ENCODE results near the gene SCAMP4. TPM values are rescaled to one million over a fixed set of nuclear protein-coding genes. Genes with fewer than 3 reads are reported as not detected.
"Not testable (repeated sequence)": the region's sequence is repeated elsewhere in the genome, so short reads cannot be mapped to it uniquely, and the experiment has no call there.

The SCAMP4 gene
- total RNA-seq, 1 donor from 2014 or later, result 65.0 TPM

DNA sequence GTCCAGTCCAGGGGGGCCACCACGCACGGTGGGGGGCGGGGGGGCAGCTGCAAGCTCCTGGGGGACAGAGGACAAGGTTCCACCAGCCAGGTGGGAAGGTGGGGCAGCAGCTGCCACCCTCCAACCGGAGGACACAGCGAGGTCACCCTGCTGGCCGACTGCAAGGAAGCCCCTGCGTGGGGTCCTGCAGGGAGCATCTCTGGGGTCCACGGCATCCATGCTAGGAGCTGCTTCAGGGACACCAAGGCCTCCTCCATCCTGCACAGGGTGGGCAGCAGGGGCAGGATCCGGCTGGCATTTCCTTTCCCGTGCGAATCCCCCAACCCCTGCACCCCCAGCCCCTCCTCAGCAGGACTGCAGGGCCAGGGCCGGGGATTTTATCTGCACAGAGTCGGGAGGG is 33.6 kb upstream of the SCAMP4 start:
- H3K27me3 ChIP-seq (ENCODE audit: low read depth), result no peaks in the 10 kb centered on the region
- H3K4me1 ChIP-seq, result peaks cover 51% of the 10 kb centered on the region
- H3K36me3 ChIP-seq, result peaks cover 27% of the 10 kb centered on the region
- no peak for ATAC-seq
- TF ChIP-seq, protein P1, sequence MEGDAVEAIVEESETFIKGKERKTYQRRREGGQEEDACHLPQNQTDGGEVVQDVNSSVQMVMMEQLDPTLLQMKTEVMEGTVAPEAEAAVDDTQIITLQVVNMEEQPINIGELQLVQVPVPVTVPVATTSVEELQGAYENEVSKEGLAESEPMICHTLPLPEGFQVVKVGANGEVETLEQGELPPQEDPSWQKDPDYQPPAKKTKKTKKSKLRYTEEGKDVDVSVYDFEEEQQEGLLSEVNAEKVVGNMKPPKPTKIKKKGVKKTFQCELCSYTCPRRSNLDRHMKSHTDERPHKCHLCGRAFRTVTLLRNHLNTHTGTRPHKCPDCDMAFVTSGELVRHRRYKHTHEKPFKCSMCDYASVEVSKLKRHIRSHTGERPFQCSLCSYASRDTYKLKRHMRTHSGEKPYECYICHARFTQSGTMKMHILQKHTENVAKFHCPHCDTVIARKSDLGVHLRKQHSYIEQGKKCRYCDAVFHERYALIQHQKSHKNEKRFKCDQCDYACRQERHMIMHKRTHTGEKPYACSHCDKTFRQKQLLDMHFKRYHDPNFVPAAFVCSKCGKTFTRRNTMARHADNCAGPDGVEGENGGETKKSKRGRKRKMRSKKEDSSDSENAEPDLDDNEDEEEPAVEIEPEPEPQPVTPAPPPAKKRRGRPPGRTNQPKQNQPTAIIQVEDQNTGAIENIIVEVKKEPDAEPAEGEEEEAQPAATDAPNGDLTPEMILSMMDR (IDR thresholded peaks at IDR 0.05), result no peak
- H3K27ac ChIP-seq, result peak overlapping the region; percentile 97
- DNase-seq, result no peak
- no peak overlapping the region for H3K4me3 ChIP-seq
- no peaks in the 10 kb centered on the region for H3K9me3 ChIP-seq
- intact Hi-C loops (cut with DNase I), result no loop called here

DNA sequence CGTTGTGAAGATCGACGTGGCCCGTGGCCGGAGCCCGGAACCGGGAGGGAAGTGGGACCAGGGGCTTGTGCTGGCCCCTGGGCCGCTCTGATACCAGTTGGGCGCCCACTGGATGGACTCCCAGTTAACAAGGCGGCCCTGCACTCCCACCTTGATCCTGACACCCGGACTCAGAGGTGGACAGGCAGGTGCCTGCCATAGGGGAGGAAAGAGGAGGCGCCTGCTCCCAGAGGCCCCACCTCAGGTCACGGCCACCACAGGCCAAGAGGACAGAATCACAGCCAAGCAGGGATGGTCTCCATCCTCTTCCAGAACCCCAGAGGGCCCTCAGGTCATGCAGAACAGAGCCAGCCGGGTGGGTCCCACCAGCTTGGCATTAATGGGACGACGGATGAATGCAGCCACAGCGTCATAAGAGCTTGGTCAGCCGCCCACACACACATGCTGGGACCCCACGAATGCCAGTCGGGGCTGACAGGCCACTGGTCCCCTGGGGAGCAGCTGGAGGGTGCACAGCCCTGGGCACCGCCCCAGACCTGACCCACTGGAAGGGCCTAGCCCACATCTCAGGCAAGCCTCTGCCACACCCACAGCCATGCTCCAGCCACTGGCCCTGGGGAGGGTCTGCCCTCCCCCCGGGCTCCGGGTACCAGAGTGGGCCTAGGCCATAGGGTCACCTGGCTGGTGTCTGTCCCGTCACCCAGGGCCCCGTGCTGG is 32.2 kb upstream of the SCAMP4 start:
- intact Hi-C loops (cut with DNase I), result no loop called here
- H3K27ac ChIP-seq, result peak overlapping the region; percentile 97
- H3K4me1 ChIP-seq, result peaks cover 52% of the 10 kb centered on the region
- H3K27me3 ChIP-seq (ENCODE audit: low read depth), result no peaks in the 10 kb centered on the region
- DNase-seq (no peak), ATAC-seq (peak in 1 of 2 donors; percentile 1)
- TF ChIP-seq, protein P1 (IDR thresholded peaks at IDR 0.05), result no peak
- H3K36me3 ChIP-seq, result peaks cover 27% of the 10 kb centered on the region
- H3K9me3 ChIP-seq, result no peaks in the 10 kb centered on the region
- peak overlapping the region; percentile 99 for H3K4me3 ChIP-seq

DNA sequence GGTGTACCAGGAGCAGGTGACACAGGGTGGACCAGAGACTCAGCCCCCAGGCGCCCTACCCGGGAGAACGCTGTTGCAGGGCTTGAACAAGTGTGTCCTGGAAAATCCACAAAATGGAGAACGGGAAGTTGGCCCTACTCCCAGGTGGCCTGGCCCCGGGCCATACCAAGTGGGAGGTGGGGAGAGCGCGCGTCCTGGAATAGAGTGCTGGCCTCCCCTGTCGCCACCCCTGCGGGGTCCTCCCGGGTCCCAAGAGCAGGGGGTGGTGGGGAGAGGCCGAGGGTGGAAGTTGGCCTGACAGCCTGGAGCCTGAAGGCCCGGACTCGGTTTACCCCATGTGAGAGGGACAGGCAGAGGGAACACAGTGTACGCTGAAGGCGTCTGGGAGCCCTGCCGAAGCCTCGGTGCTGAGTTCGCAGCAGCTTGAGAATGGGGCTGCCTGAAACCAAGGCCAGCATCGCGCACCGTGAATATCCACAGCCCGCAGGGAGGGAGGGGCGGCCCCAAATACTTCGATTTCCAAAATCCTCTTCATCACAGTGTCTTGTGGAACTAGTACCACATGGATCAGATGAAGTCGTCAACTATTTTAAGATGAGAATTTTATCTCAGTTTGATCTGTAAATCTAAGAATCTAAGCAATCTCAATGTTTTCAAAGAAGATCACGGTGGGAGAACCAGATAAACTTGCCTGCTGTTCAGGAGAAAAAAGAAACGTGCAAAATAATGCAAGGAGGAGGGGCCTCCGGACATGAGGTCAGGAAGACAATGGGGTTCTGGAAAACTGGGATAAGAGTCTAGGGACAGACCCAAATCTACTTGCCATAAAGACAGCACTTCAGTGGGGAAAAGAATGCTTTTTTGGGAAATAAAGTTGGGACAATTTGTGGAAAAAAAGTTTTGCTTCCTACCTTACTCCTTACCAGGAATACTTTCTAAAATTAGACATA is 31.4 kb upstream of the SCAMP4 start:
- DNase-seq, result no peak
- H3K4me3 ChIP-seq, result peak overlapping the region; percentile 99

DNA sequence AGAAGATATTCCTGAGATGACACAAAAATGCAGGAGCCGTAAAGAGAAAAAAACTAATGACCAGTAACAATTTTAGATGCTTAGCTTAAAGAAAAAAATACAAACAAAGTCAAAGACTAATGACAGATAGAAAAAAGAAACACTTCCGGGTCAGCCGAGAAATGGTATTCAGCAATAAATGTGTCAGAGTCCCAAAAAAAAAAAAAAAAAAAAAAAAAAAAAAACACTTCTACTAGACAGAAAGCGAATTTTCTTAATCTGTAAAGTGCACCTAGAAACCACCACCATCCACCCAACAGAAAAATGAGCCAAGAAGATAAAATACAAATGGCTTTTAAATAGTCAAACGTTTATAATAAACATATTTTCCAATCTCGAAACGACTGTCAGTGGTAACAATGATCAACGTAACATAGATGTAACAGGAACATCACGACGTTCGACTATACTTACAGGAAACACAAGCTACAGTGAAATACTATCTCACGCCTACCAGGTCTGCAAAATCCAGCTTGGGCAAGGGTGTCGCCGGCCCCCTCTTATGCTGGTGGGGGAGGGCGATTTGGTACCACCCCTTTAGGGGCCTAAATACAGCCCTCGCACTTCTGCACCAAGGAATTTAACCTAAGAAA is 30.5 kb upstream of the SCAMP4 start:
- Histone ChIP-seq H3K27me3 (ENCODE audit: low read depth) (no peaks in the 10 kb centered on the region), H3K36me3 (peaks cover 34% of the 10 kb centered on the region), H3K9me3 (no peaks in the 10 kb centered on the region), H3K27ac (peak overlapping the region; percentile 97), H3K4me3 (peak overlapping the region; percentile 99), H3K4me1 (peaks cover 52% of the 10 kb centered on the region)
- no peak for DNase-seq
- no peak for ATAC-seq
- TF ChIP-seq, protein P1 (IDR thresholded peaks at IDR 0.05), result no peak
- intact Hi-C loops (cut with DNase I), result no loop called here

More for the DNA sequence above, 31.4 kb upstream of the SCAMP4 start:
- no peaks in the 10 kb centered on the region for H3K27me3 ChIP-seq (ENCODE audit: low read depth)
- peaks cover 52% of the 10 kb centered on the region for H3K4me1 ChIP-seq
- peaks cover 31% of the 10 kb centered on the region for H3K36me3 ChIP-seq
- peak overlapping the region; percentile 97 for H3K27ac ChIP-seq
- peak; percentile 2 to 19 for ATAC-seq
- no peaks in the 10 kb centered on the region for H3K9me3 ChIP-seq
- intact Hi-C loops (cut with DNase I), result no loop called here
- TF ChIP-seq, protein P1 (IDR thresholded peaks at IDR 0.05), result no peak

DNA sequence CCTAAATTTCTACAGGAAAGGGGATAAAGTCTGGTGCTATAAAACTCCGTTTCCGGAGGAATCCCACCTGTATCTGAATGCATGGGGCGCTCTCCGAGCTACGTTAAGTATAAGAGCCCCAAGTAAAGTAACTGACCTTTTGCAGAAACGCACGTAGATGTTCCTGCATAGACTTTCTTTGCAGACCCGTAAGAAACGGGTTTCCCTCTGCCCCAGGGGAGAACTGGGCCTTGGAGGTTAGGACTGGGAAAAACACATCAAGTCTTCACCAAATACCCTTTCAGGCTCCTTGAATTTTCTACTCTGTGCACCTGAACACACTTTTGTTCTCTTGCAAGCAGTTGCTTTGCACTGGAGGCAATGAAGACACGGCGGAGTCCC is 29.9 kb upstream of the SCAMP4 start:
- Histone ChIP-seq H3K4me3 (peak overlapping the region; percentile 99), H3K4me1 (peaks cover 56% of the 10 kb centered on the region), H3K27ac (peak overlapping the region; percentile 97), H3K36me3 (peaks cover 36% of the 10 kb centered on the region)
- DNase-seq; H3K9me3 ChIP-seq; ATAC-seq; intact Hi-C loops (cut with DNase I); H3K27me3 ChIP-seq (ENCODE audit: low read depth): not testable (repeated sequence)
